Transverse colon (tissue), 4 donors: Measurements from ENCODE around the gene DDX54.

ENCODE experiments used
- CTCF ChIP-seq, 5 experiments: fragments of 200-600 bp in 3 of 5; fragments of 450-650 bp in 2 of 5; sonication (generic) in 3 of 5; IDR thresholded peaks; 1 replicate in 2 of 5; 2 replicates in 3 of 5; pipeline ENCODE4 v1.5.1; 2016 to 2017; ENCODE audit warnings: antibody characterized with exemption in 5 of 5, inconsistent platforms in 3 of 5, mild to moderate bottlenecking in 2 of 5, moderate library complexity in 1 of 5
- POLR2A ChIP-seq: fragments of 450-650 bp; IDR thresholded peaks from one replicate; pipeline ENCODE4 v1.6.1; 2016; ENCODE audit warnings: antibody characterized with exemption, mild to moderate bottlenecking, moderate library complexity
- POLR2AphosphoS5 ChIP-seq, 3 donors: sonication (generic); formaldehyde crosslinking; IDR thresholded peaks; one replicate each; pipeline ENCODE4 v1.6.1; 2016; ENCODE audit warnings: antibody characterized with exemption in 3 of 3

GRCh38 chr12:113109360-113109759, 75.9 kb downstream of the DDX54 start:
- TF ChIP-seq POLR2A (no peak), CTCF (IDR thresholded peaks at IDR 0.05) (no peak), POLR2AphosphoS5 (IDR thresholded peaks at IDR 0.05) (no peak)
